GM18517 (cell line): ENCODE data around the gene FIZ1.

Experiments used
- ATAC-seq: cut with Tn5 transposase; IDR thresholded peaks from one replicate; pipeline ENCODE4 v1.9.1; 2021; ENCODE audit warnings: mild to moderate bottlenecking, moderate library complexity; ENCODE audit not compliant: unreplicated experiment

The FIZ1 gene

GRCh38 chr19:55599468-55599841, at the start of gene FIZ1:
Gene FIZ1, minus strand, starts transcription at chr19:55599517. Its CDS starts 1,652 bp downstream, at chr19:55597865.
- ATAC-seq, result peak; percentile 45

GRCh38 chr19:55648585-55649267, 49.4 kb upstream of the FIZ1 start:
- no peak for ATAC-seq

GRCh38 chr19:55647732-55648584, 48.6 kb upstream of the FIZ1 start, which contains the start of gene CCDC106:
Gene CCDC106, plus strand, starts transcription at chr19:55648212. Its CDS starts 835 bp downstream, at chr19:55649047.
- ATAC-seq, result no peak

GRCh38 chr19:55646889-55647731, 47.8 kb upstream of the FIZ1 start:
- no peak for ATAC-seq

- ATAC-seq, result no peak
These were observed 46.2 kb upstream of the FIZ1 start for GRCh38 chr19:55645512-55645881.

- no peak for ATAC-seq
These were observed 45.7 kb upstream of the FIZ1 start for GRCh38 chr19:55644842-55645511.

- ATAC-seq, result no peak
These were observed 45.0 kb upstream of the FIZ1 start for GRCh38 chr19:55644191-55644833.

- no peak for ATAC-seq
These were observed 44.5 kb upstream of the FIZ1 start for GRCh38 chr19:55643887-55644176.

- ATAC-seq, result no peak
These were observed 43.9 kb upstream of the FIZ1 start, which contains the start of gene ZNF581 for GRCh38 chr19:55643003-55643886. Gene ZNF581, plus strand, starts transcription at chr19:55643649. Its CDS starts 923 bp downstream, at chr19:55644572.

- ATAC-seq, result no peak
These were observed 43.1 kb upstream of the FIZ1 start for GRCh38 chr19:55642153-55643002.

- no peak for ATAC-seq
These were observed 42.3 kb upstream of the FIZ1 start for GRCh38 chr19:55641426-55642152.

- no peak for ATAC-seq
These were observed 41.5 kb upstream of the FIZ1 start, which contains the start of gene ZNF580 for GRCh38 chr19:55640577-55641425. Gene ZNF580, plus strand, starts transcription at chr19:55641002. Its CDS starts 1,507 bp downstream, at chr19:55642509.

- no peak for ATAC-seq
These were observed 40.8 kb upstream of the FIZ1 start for GRCh38 chr19:55640043-55640576.

- no peak for ATAC-seq
These were observed 39.6 kb upstream of the FIZ1 start for GRCh38 chr19:55638864-55639359.

- no peak for ATAC-seq
These were observed 38.2 kb upstream of the FIZ1 start for GRCh38 chr19:55637534-55637933.

GRCh38 chr19:55636723-55637122, 37.4 kb upstream of the FIZ1 start:
- ATAC-seq, result no peak
